GM19035 (cell line): ENCODE results near the gene MYO7B.

ENCODE experiments used
- ATAC-seq: cut with Tn5 transposase; IDR thresholded peaks from one replicate; pipeline ENCODE4 v1.9.1; 2021; ENCODE audit not compliant: unreplicated experiment

MYO7B gene

DNA sequence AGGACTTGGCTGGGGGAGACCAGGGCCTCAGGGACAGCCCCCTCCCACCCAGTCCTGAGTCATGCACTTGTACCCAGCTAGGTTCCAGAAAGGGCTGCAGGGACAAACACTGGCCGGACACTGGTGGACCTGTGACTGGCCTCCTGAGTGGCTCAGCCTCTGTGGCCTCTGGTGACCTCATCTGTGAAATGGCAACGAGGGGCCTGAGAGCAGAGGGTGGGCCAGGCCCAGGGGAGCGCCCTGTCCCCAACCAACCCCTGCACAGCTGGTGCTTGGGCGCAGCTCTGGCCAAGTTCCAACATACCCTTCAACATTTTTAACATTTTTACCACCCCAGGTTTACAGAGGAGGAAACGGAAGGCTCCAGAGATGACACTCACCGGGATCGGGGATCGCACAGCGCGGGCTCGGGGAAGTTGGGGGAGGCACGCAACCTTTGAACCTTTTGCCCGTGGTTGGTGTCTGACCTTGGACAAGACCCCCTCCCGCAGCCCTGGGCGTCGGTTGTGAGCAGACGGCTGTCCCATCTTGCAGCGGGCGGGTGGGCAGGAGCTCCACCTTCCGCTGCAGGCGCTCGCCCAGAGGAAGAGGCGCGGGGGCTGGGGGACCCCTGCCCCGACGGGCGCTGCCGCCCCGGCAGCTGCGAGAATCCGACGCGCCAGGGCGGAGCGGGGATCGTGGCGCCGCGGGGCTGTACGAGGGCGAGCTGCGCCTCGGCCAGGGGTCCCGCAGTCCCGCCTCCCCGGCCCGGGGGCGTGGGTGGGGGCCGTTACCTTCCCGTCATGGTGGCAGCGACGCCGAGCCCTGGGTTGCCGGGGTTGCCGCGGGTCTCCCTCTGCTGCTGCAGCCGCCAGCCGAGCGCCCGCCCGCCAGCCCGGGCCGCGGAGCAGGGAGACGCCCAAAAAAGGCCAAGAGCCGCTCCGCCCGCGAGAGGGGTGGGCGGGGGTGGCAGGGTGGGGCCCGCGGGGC lies 139.0 kb downstream of the MYO7B start:
- no peak for ATAC-seq

- no peak for ATAC-seq
These were observed 140.1 kb downstream of the MYO7B start, which contains the start of gene LIMS2 for GRCh38 chr2:127675331-127676261. TSS of gene LIMS2 (minus strand) at chr2:127675530. CDS start at chr2:127675024, 506 bp downstream.

DNA sequence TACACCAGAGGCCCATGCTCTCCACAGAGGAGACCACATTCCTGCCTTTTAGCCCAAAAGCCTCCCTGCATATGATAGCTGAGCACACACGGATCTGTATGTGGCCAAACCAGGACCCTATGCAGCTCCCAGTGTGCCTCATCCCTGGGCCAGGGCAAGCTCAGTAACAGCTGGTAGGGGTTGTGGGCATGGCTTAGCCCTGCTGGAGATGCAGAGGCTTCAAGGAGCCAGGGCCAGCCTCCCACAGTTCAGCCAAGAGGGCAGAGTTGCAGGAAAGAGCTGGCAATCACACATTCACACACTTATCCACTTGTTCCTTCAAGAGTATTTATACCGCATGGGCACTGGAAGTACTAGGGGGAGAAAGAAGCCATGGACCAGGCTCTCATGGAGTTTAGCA lies 141.4 kb downstream of the MYO7B start:
- ATAC-seq, result no peak

DNA sequence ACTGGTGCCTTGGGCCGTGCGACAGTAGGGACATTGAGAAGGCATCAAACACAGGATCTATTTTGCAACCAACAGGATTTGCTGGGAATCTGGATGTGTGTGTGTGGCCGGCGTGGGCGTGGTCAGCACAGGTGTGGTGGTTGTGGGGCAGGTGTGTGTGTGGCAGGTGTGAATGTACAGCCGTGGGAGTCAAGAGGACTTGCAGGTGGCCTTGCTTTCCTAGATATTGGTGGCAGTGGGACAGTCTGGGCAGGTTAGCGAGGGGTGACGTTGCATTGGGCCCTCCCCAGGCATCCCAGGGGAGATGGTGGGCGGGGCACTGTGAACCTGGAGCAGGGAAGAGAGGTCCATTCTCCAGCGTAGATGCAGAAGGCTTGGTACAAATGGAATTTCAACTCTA lies 143.0 kb downstream of the MYO7B start:
- ATAC-seq, result no peak

GRCh38 chr2:127678991-127679390 lies 143.5 kb downstream of the MYO7B start:
- ATAC-seq, result no peak

DNA sequence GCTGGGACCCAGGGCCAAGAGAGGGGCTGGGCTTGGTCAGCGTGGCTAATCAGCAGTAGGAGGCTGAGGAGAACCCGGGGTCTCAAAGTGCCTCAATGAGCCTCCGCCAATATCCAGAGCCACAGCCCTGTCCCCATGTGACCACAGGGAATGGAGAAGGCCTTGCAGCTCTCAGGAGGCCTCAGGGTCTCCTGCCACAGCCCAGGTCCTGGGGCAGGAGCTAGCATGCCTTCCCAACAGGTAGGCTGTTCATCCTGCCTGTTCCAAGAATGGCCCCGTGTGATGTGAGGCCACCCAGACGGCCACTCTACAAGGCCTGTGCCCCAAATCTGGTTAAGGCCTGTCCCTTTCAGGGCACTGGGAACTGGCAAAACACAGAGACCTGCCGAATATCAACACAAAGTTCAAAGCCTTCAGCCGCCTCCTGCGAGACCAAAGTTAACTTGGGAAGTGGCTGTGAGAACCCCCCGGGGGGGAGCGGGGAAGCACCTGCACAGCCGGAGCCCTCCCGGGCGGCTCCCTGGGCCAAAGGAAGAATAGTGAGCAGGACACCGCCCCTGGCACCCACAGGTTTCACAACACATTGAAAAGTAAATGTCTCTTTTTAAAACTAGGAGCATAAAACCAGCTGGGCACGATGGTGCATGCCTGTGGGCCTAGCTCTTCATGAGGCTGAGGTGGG lies 144.3 kb downstream of the MYO7B start:
- no peak for ATAC-seq

GRCh38 chr2:127680706-127681287 lies 145.3 kb downstream of the MYO7B start:
- ATAC-seq, result no peak

- no peak for ATAC-seq
These were observed 145.9 kb downstream of the MYO7B start for GRCh38 chr2:127681288-127681804.

- ATAC-seq, result no peak
These were observed 146.7 kb downstream of the MYO7B start for GRCh38 chr2:127681976-127682857.

DNA sequence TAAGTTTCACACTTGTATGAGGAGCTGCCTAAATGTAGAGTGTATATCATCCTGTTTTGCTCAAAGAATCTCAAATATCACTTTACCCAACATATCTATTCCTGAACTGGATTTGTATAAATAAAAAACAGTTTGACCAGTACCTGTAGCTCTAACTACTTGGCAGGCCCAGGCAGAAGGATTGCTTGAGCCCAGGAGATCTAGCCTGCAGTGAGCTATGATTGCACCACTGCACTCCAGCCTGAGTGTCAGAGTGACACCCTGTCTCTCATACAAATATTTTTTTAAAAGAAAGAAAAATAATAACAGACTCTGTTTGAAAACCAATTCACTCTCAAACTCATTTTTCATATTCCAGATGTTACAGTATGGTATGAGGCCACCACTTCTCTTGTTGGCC lies 147.6 kb downstream of the MYO7B start:
- ATAC-seq, result no peak

DNA sequence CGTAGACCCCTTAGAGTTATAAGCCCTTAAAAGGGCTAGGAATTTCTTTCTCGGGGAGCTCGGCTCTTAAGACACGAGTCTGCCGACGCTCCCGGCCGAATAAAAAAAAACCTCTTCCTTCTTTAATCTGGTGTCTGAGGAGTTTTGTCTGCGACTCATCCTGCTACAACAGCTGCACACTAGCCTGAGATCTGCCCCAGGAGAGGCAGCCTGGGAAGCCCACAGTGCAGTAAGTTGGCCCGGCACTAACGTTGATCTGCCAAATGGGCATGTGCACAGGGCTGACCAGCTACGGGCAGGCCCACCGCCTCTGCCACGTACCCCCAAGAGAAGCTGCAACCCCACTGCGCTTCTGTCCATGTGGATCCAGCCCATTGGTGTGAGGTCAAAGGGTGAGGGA lies 148.3 kb downstream of the MYO7B start:
- no peak for ATAC-seq

- ATAC-seq, result no peak
These were observed 150.1 kb downstream of the MYO7B start for GRCh38 chr2:127685410-127686080.
